Stimulated activated CD4-positive, alpha-beta T cell treated with anti-CD3 and anti-CD28 coated beads, Interleukin-15, amount 100 ng/mL, for 1 hour (primary cell): Measurements from ENCODE around the gene TMEM18.

Experiments
- DNase-seq, 2 donors: peaks; one replicate each; pipeline ENCODE4 v3.0.0-alpha.2; 2020; ENCODE audit warnings: low read depth in 1 of 2, low spot score in 1 of 2

Gene TMEM18

GRCh38 chr2:653645-654425 is 23.4 kb downstream of the TMEM18 start:
- no peak for DNase-seq

- no peak for DNase-seq
Measured at GRCh38 chr2:652881-653480, 24.2 kb downstream of the TMEM18 start.

- DNase-seq, result no peak
Measured at GRCh38 chr2:651951-652373, 25.2 kb downstream of the TMEM18 start.

- DNase-seq, result no peak
Measured at GRCh38 chr2:650343-651310, 26.6 kb downstream of the TMEM18 start.

GRCh38 chr2:649426-650342 is 27.5 kb downstream of the TMEM18 start:
- DNase-seq, result no peak

GRCh38 chr2:648476-649424 is 28.5 kb downstream of the TMEM18 start:
- DNase-seq, result no peak

- DNase-seq, result no peak
Measured at GRCh38 chr2:647691-648231, 29.4 kb downstream of the TMEM18 start.

GRCh38 chr2:647003-647560 is 30.1 kb downstream of the TMEM18 start:
- no peak for DNase-seq

GRCh38 chr2:644871-645270 is 32.3 kb downstream of the TMEM18 start:
- DNase-seq, result no peak

- DNase-seq, result no peak
Measured at GRCh38 chr2:643761-644160, 33.4 kb downstream of the TMEM18 start.

- DNase-seq, result no peak
Measured at GRCh38 chr2:643334-643733, 33.9 kb downstream of the TMEM18 start.

GRCh38 chr2:641872-642815 is 35.1 kb downstream of the TMEM18 start:
- no peak for DNase-seq

- no peak for DNase-seq
Measured at GRCh38 chr2:641164-641871, 35.9 kb downstream of the TMEM18 start.

GRCh38 chr2:639703-640102 is 37.5 kb downstream of the TMEM18 start:
- DNase-seq, result no peak

GRCh38 chr2:637804-638203 is 39.4 kb downstream of the TMEM18 start:
- DNase-seq, result no peak

- no peak for DNase-seq
Measured at GRCh38 chr2:637406-637776, 39.8 kb downstream of the TMEM18 start.
